CD4-positive, alpha-beta T cell treated with Interleukin-17A for 1 hour (primary cell): ENCODE results near the gene MLLT10.

Experiments used
- DNase-seq: peaks from one replicate; pipeline ENCODE4 v3.0.0-alpha.2; 2020

The MLLT10 gene

GRCh38 chr10:21533467-21534279, at the start of gene MLLT10:
TSS of gene MLLT10 (plus strand) at chr10:21534232. CDS start at chr10:21534645, 413 bp downstream.
- peak; percentile 94 for DNase-seq

DNA sequence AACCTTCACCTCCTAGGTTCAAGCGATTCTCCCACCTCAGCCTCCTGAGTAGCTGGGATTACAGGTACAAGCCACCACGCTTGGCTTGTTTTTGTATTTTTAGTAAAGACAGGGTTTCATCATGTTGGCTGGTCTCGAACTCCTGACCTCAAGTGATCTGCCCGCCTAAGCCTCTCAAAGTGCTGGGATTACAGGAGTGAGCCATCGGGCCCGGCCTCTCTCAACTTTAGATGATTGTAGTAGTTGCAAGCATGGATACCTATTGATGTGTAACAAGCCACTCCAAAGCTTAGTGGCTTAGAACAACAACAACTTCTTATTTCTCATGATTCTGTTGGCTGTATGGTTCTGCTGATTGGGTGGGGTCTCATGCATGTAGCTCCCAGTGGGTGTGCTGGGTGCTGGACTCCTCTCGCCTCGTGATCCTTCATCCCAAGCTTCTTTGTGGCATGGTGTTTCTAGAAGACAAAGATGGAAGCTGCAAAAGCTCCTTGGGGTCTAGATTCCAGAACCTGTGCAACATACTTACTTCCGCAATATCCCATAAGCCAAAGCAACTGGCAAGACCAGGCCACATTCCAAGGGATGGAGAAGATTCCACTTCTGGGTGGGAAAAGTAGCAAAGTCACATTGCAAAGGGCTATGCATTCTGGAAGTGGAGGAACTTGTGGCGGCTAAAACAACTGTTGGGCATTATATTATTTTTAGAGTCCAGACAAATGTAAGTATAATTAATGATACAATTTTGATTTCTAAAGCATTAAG, 46.4 kb upstream of the MLLT10 start:
- no peak for DNase-seq

DNA sequence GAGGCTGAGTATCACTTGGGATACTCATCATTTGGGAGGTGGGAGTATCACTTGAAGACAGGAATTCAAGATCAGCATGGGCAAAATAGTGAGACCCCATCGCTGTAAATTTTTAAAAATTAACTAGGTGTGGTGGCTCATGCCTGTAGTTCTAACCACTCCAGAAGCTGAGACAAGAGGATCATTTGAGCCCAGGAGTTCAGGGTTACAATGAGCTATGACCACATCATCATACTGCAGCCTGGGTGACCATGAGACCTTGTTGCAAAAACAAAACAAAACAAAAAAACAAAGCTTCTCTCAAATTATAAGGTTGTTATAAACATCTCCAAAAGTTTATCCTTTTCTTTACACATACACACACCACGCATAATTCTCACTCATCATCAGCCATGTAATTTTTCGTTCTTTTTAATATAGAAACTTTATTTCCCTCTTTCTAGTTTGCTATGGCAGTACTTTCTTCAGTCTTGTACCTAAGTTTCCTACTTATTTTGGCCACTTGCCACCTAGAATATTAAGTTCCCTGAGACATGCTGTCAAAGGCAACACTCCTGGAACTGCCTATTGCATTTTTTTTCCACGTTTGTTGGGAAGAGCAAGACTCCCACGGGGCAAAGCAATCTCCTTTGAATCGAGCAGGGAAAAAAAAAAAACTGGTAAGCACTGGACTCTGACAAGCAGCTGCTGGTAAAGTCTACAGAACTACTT, 45.6 kb upstream of the MLLT10 start:
- DNase-seq, result no peak

DNA sequence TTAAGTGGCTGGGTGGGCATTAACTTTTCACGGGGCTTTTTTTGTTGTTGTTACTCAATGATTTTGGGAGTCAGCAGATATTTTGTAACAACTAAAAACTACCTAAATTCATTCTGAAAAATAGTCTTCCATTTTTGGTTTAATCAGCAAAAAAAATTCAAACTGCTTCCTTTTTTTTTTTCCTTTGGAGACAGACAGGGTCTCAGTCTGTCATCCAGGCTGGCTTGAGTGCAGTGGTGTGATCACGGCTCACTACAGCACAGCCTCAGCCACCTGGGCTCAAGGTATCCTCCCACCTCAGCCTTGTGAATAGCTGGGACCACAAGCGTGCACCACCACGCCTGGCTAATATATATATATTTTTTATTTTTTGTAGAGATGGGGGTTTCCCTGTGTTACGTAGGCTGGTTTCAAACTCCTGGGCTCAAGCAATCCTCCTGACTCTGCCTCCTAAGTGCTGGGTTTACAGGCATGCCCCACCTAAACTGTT, 45.0 kb upstream of the MLLT10 start:
- no peak for DNase-seq

- no peak for DNase-seq
Observed at GRCh38 chr10:21490028-21490710, 43.9 kb upstream of the MLLT10 start.

DNA sequence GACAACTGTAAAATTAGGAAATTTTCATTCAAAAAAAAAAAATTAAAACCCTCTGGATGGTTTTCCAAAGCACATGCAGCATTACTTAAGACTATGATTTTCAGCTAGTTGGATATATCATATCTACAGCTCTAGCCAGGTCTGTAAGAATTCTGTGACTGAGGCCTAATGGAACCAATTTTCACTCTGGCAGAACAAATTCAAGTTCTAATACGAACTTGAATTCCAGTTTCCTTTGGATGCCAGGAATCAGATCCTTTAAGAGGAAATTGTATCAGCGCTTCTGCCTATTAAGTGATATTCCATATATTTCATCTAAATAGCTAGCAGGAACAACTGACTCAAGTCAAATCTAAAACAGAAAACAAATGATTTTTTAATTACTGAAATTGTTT, 43.3 kb upstream of the MLLT10 start:
- DNase-seq, result no peak

GRCh38 chr10:21492421-21492820, 41.6 kb upstream of the MLLT10 start:
- no peak for DNase-seq

- no peak for DNase-seq
Observed at GRCh38 chr10:21493784-21494183, 40.2 kb upstream of the MLLT10 start.

DNA sequence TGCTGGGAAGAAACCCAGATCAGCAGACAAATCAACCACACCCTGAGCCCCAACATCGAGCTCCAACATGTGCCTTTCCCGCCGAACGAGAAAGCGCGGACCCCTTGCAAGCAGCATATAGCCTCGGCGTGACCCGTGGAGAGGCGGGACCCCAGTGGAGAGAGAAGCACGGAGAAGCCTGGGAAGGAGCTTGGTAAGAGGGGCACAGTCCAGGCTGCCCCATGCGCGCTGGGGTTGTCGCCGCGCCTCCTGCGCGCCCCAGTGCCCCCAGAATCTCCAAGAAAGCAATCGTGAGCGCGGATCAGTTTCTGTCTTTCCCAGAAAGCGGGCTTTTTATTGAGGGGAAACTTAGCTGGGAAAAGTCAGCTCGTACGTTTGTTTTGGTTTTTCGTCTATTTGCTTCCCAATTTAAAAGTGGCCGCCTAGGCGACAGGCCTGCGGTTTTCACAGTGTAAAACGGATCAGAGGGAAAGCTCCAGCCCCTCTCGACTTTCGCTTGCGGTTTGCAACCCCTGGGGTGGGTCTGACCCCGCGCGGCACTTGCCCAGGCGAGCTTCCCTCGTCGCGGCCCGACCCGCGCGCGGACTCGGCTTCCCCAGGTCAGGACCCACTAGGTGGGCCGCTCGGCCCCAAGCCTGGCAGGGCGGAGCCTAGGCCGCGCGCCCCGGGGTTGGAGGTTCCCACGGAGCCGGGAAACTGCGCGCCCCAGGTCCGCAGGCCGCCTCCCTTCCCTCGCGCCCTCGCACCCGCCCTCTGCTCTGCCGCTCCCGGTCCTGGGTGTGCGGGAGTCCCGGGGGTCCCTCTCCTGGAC, 39.6 kb upstream of the MLLT10 start:
- DNase-seq, result no peak

DNA sequence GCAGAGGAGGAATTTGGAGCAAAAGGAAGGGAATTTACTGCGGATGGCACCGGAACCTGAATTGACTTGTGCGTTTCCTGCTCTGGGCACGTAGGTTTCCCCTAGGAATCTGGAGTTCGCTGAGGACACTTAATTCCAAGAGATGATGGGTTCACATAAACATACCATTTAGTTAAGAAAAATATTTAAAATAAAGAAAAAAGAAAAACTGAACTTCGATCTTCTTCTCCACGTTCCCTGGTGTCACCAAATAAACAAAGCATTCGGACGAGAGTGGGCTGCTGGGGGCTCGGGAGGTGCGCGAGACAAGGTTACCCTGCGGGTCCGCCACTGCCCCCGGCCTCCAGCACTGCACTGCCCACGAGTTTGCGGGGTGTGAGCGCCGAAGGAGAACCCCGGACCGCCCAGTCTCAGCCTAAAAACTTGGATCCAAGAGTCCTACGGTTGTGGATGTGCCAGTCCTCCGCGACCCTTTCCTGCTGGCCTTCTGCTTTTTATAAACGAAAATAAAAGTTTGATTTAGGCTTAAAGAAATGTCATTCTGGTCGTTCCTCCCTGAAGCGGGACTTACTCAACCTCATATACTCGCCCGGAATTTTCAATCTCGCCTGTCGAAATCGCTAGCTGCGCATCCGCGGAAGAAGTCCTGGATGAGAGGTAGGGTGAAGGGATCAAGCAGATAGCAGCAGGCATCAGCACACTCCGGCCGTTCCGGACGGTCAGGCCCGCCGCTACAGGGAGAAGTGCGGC, 38.9 kb upstream of the MLLT10 start:
- DNase-seq, result no peak

DNA sequence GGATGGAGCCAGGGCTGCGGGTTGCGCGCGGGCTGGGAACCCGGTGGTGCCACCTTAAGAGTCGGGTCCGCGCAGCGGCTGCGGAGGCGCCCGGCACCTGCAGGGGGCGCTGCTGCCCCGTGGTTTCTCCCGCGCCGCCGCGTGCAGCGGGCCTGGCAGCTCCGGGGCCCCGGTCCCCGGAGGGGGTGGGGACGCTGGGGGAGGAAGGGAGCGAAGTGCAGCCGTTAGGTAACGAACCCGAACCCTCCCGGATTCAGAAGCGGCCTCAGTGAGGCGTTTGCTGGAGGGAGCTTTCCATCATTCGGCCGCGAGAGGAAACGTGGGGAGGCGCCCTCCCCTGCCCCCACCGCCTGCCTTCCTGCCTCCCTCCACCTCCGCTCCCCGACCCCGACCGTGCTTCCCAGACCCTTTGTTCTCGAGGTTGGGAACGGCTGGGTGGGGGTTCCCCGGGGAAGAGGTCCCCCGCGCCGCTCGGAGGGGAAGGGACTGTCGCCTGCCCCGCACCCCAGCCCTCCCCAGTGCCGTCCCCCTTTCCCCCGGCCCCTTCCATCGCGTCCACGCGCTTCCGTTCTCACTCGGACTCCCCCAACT, 38.2 kb upstream of the MLLT10 start:
- peak; percentile 87 for DNase-seq

GRCh38 chr10:21496343-21497176, 37.5 kb upstream of the MLLT10 start:
- DNase-seq, result peak; percentile 56

DNA sequence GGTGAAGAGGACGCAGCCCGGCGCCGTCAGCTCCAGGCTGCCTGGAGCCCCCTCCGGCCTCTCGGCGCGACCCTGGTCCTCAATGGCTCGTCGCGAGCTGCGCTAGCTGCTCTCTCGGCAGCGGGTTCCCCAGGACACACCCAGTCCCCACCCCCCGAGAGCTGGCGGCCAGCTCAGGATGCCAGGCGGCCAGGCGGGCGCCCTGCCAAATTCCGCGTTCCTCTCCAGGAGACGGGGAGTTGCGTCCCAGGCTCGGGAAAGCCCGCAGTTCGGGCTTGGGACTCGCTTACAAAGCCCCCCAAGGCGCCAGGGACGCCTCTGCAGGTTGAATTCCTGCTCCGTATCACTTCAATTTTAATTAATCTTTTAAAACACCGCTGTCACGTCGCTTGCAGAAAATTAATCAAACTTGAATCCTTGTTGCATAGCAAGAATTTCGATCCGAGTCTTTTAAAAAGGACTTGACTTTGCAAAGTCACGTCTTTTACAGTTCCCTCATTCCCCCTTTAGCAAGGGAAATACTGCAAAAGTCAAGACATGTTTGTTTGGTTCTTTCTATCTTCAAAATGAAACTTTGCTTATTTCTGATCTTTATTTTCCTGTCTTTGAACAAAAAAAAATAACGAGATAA, 36.7 kb upstream of the MLLT10 start:
- peak; percentile 25 for DNase-seq

GRCh38 chr10:21498377-21498776, 35.7 kb upstream of the MLLT10 start:
- DNase-seq, result no peak

- no peak for DNase-seq
Observed at GRCh38 chr10:21498986-21499385, 35.0 kb upstream of the MLLT10 start.

- DNase-seq, result peak; percentile 16
Observed at GRCh38 chr10:21499701-21500577, 34.1 kb upstream of the MLLT10 start.

DNA sequence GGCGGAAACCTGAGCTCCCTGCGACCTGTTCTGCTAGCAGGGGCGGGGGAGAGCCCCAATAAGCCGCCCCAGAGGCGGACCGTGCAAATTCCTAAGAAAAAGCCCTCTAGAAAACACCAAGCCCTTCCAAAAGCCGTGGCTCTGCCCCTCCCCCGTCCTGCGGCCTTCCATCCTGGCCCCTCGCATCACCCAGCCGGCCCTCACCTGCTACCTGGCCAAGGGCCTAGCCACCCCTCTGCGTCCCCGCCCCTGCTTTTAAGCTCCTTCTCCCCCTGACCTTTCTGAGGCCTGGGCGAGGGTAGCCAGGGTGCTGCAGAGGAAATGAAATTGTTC, 33.5 kb upstream of the MLLT10 start:
- DNase-seq, result no peak

DNA sequence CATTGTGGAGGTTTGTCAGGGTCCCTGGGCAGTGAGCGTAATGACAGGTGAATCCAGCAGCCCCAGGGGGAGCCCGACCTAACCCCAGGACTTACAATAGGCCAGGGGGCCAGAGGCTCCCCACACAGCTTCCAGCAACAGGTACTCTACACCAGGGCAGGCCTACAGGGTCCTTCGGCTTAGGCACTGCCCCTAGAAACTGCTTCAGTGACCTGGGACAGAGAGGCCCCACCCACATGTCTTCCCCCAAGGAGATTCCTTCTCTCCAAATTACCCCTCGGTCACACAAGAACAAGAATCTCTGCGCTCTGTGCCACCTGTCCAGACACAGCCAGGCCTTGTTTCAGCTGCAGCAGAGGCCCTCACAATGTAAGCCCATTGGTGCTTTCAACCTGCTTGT, 32.9 kb upstream of the MLLT10 start:
- no peak for DNase-seq
